Tibial nerve (tissue), 4 donors: ENCODE data around the gene ORC6.

ENCODE experiments used
- EP300 ChIP-seq, 2 donors: sonication (generic); formaldehyde crosslinking; IDR thresholded peaks; one replicate each; pipeline ENCODE4 v1.6.1; 2017; ENCODE audit warnings: antibody characterized with exemption in 2 of 2, mild to moderate bottlenecking in 1 of 2
- TF ChIP-seq, protein P1 (sequence below), 5 experiments: fragments of 200-600 bp in 3 of 5; fragments of 450-650 bp in 2 of 5; sonication (generic) in 3 of 5; IDR thresholded peaks; one replicate each; pipeline ENCODE4 v1.5.1; 2016 to 2019; ENCODE audit warnings: antibody characterized with exemption in 5 of 5, mild to moderate bottlenecking in 3 of 5, moderate library complexity in 2 of 5

DNA sequence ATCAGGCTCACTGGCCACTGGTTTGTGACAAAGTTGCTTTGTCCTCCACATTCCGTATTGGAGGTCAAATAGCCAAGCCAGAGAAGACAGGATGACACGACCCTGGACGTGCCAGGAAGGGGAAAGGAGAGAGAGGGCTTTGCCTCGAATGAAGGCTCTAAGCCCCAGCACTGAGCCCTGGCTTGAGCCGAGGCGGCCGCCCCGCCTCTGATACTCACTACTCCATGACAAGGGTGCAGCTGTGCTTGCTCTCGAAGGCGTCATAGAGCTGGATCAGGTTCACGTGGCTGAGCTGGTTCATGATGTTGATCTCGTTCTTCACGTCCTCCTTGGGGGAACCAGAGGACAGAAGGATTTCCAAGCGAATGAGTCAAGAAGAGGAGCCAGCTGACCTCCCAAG, 39.3 kb downstream of the ORC6 start:
- TF ChIP-seq, protein P1, sequence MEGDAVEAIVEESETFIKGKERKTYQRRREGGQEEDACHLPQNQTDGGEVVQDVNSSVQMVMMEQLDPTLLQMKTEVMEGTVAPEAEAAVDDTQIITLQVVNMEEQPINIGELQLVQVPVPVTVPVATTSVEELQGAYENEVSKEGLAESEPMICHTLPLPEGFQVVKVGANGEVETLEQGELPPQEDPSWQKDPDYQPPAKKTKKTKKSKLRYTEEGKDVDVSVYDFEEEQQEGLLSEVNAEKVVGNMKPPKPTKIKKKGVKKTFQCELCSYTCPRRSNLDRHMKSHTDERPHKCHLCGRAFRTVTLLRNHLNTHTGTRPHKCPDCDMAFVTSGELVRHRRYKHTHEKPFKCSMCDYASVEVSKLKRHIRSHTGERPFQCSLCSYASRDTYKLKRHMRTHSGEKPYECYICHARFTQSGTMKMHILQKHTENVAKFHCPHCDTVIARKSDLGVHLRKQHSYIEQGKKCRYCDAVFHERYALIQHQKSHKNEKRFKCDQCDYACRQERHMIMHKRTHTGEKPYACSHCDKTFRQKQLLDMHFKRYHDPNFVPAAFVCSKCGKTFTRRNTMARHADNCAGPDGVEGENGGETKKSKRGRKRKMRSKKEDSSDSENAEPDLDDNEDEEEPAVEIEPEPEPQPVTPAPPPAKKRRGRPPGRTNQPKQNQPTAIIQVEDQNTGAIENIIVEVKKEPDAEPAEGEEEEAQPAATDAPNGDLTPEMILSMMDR (IDR thresholded peaks at IDR 0.05), result no peak
- TF ChIP-seq EP300 (IDR thresholded peaks at IDR 0.05), result no peak
